Activated CD8-positive, alpha-beta memory T cell treated with anti-CD3 and anti-CD28 coated beads, Interleukin-2, amount 50 U/mL, for 24 hours (primary cell): ENCODE measurements around the gene SBSN.

ENCODE experiments used
- DNase-seq: peaks from one replicate; pipeline ENCODE4 v3.0.0-alpha.2; 2020; ENCODE audit errors: extremely low read depth

Gene SBSN, protein sequence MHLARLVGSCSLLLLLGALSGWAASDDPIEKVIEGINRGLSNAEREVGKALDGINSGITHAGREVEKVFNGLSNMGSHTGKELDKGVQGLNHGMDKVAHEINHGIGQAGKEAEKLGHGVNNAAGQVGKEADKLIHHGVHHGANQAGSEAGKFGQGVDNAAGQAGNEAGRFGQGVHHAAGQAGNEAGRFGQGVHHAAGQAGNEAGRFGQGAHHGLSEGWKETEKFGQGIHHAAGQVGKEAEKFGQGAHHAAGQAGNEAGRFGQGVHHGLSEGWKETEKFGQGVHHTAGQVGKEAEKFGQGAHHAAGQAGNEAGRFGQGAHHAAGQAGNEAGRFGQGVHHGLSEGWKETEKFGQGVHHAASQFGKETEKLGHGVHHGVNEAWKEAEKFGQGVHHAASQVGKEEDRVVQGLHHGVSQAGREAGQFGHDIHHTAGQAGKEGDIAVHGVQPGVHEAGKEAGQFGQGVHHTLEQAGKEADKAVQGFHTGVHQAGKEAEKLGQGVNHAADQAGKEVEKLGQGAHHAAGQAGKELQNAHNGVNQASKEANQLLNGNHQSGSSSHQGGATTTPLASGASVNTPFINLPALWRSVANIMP

DNA sequence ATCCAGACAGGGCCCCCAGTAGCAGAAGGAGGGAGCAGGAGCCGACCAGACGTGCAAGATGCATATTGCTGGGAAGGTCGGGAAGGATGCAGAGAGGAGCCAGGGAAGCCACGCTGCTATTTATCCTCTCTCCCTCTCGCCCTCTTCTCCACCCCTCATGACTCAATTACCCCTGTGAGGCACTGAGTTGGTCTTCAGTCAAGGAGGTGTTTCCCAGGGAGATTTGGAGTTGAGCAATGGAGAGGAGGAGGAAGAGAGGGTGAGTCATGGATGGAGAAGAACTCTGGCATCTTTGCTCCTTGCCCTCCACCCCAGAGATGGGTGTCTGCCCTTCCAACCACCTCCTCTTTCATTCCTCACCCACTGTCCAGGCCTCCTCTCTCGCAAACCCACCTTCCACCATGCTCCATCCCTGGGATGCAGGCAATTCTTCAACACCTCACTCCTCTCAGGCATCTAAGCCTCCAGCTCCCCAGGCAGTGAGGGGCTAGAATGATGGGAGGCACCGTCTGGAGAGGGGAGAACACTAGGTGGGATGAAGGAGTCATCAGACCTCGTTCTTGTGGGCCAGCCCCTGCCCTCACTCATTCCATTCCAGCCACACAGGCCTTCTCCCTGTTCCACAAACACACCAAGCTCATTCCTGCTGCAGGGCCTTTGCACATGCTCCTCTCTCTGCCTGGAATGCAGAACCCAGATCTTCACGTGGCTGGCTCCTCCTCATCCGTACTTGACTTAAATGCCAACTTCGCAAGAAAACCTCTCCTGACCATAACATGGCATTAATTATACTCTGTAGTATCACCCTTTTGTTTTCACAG is at the start of gene SBSN:
SBSN (minus strand) TSS at position 94 of the 821 bp plus-strand sequence; CDS start at position 64, 30 bp downstream.
- no peak for DNase-seq

DNA sequence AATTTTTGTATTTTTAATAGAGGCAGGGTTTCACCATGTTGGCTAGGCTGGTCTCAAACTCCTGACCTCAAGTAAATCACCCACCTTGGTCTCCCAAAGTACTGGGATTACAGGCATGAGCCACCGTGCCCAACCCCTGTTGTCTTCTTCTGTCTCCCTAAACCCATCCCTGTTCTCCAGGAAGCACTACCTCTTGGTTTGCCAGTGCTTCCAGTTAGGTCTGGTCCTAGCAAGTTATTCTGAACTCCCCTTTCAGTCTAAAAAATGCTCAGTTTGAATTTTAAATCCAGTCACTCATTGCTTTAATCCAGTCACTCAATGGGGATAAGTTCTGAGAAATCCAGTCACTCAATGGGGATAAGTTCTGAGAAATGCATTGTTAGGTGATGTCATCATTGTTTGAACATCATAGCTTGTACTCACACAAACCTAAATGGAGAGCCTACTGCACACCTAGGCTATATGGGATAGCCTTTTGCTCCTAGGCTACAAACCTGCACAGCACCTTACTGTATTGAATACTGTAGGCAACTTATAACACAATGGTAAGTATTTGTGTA is 43.4 kb upstream of the SBSN start:
- DNase-seq: no peak

DNA sequence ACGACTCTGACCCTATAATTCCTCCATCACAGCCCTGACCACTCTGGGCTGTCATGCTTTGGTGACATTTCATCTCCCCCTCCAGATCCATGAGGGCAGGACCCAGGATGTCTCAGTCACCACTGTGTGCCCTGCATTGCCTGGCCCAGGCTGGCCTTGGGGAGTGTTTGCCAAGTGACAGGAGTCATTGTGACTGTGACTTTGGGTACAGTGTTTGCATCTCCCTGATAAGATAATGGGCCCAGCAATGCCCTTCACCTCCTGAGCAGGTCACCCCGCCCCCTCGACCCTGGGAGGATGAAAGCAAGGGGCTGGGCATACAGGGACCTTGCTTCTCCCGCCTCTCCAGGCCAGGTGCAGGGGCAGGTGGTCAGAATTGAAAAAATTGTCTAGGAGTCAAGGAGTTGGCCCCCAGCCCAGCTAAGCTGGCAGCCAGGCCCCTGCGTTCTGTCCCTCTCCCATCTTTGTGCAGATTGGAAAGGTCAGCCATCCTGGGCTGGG is 41.2 kb upstream of the SBSN start:
- no peak for DNase-seq

DNA sequence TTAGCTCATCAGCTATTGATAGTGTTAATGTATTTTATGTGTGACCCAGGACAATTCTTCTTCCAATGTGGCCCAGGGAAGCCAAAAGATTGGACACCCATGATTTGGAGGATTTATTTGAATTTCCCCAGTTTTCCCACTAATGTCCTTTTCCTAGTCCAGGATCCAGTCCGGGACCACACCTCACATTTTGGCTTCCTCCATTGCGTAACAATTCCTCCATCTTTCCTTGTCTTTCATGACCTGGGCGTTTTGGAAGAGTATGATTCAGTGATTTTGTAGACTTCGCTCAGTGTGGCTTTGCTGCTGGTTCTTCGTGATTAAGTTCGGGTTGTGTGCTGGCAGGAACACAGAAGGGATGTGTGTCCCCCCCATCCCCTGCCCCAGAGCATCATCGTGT is 38.6 kb upstream of the SBSN start:
- no peak for DNase-seq

DNA sequence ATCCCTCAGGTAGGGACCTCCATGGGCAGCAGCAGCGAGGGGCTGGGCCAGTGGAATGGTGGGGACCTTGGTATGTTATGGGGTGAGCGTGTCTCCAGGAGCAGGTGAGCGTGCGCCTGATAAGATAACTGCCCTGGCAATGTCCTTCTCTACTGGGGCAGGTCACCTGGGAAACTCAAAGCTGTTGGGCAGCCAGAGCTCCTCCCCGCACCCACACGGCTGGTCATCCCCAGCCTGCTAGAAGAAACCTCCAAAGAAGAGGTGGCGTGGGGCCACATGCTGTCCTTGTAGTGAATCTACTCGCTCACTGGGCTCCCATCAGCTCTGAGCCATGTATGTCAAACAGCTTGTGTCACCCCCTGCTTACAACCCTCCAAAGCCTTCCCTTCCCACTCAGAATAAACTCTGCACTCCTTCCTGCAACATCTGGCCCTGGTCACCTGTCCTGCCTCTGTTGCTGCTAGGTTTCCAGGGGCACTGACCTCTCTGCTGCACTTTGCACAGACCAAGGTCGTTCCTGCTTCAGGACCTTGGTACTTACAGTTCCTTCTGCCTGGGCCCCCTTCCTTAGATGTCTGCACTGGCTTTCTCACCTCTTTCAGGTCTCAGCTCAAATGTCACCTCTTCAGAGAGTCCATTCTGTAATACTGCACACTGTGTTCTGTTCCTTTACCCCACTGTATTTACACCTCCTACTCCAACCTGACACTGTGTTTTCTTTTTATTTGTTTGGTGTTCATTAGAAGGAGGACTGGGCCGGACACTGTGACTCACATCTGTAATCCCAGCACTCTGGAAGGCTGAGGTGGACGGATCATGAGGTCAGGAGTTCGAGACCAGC is 37.1 kb upstream of the SBSN start:
- DNase-seq: no peak

DNA sequence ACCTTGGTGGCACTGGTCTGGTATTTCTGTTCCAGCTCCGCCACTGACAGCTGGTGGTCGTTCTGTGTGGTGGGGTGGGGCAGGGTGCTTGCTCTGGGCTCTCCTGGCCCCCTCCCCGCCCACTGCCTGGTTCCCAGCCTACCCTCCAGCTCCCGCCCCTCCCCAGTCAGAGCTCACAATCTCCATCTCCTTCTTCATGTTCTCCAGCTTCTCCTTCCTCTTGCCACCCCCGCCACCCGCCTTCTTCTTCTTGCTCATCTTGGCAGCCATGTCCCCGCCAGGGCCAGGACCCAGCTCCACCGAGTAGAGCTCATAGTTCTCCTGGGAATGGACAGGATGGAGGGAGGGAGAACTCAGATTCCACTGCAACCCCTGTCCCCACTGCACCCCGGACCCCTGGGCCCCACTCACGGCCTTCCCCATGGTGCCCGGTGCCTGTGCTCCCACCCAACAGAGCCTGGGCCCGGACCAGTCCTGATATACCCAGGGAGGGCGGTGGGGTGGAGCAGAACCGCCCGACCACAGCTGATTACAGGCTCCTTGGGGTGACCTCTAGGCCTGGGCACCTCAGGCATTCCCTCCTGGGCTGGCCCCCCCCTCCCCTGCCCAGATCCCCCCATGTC is 35.2 kb upstream of the SBSN start, which contains the start of gene ATP4A:
ATP4A (minus strand) TSS at position 452 of the 623 bp plus-strand sequence; CDS start at position 423, 29 bp downstream.
- DNase-seq: no peak

DNA sequence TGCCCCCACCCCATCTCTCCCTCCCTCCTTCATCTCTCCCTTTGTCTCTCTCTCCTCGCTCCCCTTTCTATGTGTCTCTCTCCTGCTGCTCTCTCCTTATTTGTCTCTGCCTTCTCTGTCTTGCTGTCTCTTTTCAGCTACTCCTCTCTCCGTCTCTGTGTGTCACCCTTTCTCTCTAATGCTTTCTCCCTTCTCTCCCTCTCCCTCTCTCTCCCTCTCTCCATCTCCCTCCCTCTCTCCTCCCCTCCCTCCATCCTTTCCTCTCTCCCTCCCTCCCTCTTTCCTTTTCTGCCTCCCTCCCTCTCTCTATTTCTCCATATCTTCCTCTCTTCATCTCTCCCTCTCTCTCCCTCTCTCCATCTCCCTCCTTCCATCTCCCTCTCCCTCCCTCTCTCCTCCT is 34.7 kb upstream of the SBSN start:
- DNase-seq: no peak

DNA sequence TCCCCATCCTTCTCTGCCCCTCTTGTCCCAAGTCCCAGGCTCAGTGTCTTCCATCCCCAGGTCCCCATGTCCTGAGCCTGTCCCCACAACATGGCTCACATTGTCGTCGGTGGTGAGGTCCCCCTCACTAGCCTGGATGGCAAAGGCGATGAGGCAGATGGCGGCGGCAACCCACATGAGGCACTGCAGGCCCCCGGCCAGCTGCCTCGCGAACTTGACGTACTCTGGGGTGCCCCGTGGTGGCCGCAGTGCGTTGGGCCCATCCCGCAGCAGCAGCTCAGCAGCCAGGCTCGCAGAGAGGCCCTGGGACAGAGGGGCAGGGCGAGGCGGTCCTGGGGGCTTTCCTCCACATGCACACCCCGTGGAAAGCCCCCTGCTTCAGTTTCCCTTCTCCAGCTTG is 34.2 kb upstream of the SBSN start:
- no peak for DNase-seq

DNA sequence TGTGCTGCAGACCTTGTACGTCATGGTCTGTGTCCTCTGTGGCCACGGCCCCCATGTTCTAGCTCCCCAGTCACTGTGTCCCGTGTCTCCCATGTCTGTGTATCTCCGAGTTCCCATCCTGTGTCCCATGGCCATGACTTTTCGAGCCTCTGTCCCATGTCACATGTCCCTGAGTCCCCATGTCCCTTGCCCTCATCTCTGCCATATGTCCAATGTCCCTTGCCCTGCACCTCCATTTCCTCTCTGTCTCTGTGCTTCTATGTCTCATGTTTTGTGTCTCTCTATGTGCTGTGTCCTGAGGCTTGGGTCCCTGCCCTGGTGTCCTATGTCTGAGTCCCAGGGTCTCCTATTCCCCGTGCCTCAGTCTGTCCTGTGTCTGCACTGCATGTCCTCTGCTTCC is 33.3 kb upstream of the SBSN start:
- no peak for DNase-seq

DNA sequence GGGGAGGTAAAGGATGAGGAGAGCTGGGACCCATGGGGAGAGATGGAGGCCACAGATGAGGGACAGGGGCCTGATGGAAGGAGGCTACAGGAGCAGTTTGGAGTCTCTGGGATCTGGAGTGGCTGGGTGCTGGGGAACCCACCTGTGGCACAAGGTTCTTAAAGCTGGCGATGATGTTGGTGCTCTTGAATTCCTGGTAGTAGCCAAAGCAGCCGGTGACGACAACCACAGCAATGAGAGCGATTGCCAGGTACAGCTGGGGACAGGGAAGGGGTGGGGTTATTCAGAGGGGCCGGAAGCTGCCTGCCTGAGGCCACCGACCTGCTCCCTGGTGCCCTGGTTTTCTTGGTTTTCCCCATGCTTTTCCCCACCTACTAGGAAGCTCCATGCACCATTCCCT is 32.6 kb upstream of the SBSN start:
- no peak for DNase-seq

DNA sequence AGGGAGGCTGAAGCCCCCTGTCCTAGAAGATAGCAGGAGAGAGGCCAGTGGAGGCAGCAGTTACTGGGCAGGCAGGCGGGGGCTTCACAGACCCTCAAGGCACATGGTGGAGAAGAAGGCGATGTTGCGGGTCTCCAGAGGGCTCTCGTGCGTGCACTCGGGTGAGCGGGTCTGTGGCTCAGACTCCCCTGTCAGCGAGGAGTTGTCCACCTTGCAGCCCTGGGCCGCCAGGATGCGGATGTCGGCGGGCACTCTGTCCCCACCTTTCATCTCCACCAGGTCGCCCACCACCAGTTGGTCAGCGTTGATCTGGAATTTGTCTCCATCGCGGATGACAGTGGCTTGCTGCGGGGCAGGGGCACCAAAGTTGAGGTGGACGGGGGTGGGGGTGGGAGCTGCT is 32.2 kb upstream of the SBSN start:
- no peak for DNase-seq

DNA sequence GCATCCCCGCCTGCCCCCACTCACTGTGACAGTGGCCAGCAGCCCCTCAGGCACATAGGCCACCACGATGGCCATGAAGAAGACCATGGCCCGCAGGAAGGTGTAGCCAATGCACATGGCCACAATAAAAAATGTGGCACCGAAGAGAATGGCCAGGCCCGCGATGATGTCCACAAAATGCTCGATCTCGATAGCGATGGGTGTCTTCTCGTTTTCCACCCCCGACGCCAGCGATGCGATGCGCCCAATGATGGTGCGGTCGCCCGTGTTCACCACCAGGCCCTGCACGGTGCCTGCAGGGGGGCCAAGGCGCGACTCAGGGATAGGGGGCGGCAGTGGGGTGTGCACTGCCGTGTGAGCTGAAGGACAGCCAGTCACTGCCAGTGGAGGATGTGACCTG is 31.7 kb upstream of the SBSN start:
- DNase-seq: no peak

DNA sequence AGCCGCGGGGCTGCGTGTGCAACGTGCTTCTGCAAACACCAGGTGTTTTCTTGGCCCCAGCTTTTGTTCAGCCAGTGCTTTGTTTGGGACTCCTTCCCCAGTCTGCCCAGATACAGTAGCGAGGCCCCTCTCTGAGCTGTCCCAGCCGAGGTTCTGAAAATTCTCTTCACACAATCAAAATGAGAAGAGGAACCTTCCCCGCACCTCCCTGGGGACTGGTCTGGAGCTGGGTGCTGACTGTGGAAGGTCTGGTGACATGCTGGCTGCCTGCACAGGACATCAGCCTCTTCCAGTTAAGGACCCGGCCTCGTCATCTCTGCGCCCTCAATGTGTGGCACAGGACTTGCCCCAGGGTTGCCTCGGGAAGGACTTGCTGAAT is 31.2 kb upstream of the SBSN start:
- no peak for DNase-seq

DNA sequence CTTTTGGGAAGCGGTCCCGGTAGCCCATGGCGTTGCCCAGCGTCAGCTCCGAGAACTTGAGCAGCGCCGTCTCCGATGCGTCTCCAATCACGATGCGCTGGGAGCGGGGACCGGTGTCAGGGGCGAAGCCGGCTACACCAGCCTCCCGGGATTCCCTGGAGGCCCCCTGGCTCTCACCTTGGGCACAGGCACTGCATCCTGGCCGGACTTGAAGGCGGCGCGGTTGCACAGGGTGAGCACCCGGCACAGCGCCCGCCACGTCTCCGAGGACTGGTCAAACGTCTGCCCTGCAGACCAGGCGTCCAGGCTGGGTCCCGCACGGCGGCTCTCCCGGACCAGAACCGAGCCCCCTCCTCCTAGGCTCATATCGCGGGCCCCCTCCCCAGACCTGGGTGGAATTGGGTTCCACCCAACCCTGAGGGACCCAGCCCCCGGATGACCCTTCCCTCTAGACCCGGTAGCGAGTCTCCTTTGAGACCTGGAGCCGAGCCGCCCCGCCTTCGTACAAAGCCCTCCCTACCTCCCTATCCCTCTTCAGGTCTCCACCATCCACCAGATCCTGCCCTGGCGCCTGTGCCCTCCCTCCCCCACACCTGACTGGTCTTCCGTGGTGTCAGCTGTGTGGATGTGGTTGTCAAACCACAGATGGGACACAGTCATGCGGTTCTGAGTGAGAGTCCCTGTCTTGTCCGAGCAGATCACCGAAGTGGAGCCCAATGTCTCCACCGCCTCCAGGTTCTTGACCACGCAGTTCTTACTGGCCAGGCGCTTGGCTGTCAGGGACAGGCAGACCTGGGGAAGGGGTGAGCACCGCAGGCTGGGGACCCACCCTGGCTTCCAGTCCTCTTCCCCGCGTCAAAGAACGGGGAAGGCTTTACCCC is 30.5 kb upstream of the SBSN start:
- DNase-seq: no peak

DNA sequence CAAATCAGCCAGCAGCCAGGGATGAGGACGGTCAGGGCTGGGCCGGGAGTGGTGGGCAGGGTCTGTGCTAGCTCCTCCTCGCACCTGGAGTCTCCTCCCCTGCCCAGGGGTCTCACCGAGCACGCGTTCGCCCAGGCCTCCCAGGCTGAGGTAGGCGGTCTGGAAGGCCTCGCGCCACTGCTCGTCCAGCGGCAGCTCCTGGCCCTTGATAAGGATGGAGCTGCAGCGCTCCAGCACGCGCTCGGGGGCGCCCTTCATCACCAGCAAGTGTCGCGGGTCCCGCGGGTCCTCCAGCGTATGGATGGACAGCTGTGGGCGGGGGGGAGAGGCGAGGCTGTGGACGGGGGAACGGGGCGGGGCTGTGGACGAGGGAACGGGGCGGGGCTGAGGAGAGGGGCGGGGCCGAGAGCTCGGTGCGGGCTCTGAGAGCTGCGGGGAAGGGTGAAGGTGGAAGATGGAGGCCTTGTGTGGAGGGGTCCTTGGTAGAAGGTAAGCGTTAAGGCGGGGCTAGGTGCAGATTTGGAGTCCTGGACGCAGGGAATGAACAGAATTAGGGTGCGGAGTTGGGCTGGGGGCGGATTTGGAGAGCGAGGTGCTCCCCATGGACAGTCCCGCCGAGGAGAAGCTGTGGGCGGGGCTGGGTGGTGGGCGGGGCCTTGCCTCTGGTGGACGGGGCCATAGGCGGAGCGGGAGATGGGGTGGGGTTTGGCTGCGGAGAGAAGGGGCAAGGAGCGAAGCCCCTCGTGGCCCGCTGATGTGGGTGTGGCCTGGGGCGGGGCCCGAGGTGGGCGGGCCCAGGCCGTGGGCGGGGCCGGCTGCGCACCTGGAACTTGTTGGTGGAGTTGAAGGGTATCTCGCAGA is 29.7 kb upstream of the SBSN start:
- no peak for DNase-seq

DNA sequence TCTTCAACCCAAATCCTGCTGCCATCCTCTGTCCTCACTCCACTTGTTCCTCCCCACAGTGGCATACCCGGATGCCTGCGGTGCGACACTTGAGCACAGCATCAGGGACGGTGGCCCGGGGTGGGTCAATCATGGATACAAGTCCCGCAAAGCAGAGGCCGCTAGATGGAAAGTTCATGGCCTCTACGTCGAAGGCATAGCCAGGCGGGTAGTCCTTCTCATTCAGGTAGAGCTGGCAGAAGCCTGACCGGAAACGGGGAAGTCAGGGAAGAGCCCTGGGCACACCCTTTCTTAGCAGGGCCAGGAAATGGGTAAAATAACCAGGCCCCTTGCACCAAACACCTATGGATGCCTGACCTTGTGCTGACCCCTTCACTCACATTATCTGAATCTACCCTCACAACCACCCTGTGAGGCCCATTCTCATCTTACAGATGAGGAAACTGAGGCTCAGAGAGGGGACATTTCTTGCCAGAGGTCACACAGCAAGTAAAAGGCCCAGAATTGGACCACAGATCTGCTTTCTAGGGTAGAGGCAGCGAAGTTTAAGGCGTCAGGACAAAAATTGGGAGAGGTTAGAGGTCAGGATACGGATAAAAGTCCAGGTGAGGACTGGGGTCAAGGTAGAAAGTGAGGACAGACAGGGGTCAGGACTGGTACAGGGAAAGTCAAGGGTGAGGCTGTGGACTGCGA is 28.9 kb upstream of the SBSN start:
- DNase-seq: no peak

DNA sequence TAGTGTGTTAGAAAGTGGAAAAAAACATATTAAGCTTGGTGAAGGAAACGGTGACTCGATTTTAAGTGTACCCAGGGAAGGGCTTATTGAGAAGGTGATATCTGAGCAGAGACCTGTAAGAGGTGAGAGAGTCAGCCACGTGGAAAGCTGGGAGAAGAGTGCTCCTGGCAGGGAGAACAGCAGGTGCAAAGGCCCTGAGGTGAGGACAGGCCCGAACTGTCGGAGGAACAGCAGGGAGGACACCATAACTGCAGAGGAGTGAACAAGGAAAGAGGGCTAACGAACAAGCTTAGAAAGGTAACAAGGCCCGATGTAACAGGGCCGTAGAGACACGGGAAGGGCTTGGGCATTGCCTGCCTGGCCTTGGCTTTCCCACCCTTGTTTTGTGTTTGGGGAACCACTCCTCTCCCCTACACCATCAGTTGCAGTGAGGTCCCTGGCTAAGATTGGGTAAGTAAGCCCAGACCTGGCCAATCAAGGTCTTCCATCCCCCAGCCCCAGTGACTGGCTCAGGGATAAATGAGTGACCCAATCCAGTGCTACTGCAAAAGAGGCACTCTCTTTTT is 28.0 kb upstream of the SBSN start:
- DNase-seq: no peak
